GM12873 (cell line): ENCODE data around the gene MRPL37.

Experiments used
- CTCF ChIP-seq: IDR thresholded peaks from 2 replicates; pipeline ENCODE4 v1.5.1; 2012; ENCODE audit warnings: low read depth, mild to moderate bottlenecking, moderate library complexity, low read length, control low read depth; ENCODE audit not compliant: insufficient read depth; ENCODE audit errors: missing control alignments

MRPL37 gene

GRCh38 chr1:54199765-54200518 is at the start of gene MRPL37, which contains the start of gene CYB5RL:
MRPL37 (plus strand) TSS chr1:54200167; CDS start chr1:54200244, 77 bp downstream.
CYB5RL (minus strand) TSS chr1:54200030; CDS start chr1:54195616, 4,414 bp downstream.
- TF ChIP-seq CTCF: no peak

GRCh38 chr1:54151013-54151412 is 49.0 kb upstream of the MRPL37 start:
- no peak for TF ChIP-seq CTCF

GRCh38 chr1:54152696-54153095 is 47.3 kb upstream of the MRPL37 start, which contains the start of gene CDCP2:
CDCP2 (minus strand) TSS chr1:54153000; CDS start chr1:54152922, 78 bp downstream.
- TF ChIP-seq CTCF: no peak

GRCh38 chr1:54153535-54154439 is 46.2 kb upstream of the MRPL37 start:
- no peak for TF ChIP-seq CTCF

- TF ChIP-seq CTCF: no peak
Measured at GRCh38 chr1:54156201-54156600, 43.8 kb upstream of the MRPL37 start.

GRCh38 chr1:54156986-54157385 is 43.0 kb upstream of the MRPL37 start:
- no peak for TF ChIP-seq CTCF

GRCh38 chr1:54157401-54157800 is 42.6 kb upstream of the MRPL37 start:
- no peak for TF ChIP-seq CTCF
